ENCODE results near the gene HDAC10.
A peak's percentile ranks its signal among the peaks of the same experiment; 100 is the strongest.

HDAC10 gene

GRCh38 chr22:50250555-50251476 is at the start of gene HDAC10:
Gene HDAC10, minus strand, starts transcription at chr22:50251265. Its CDS starts 233 bp downstream, at chr22:50251032.
- peak; percentile 71 for DNase-seq (ENCODE audit: low read depth)

- no peak for DNase-seq (ENCODE audit: low read depth)
These were observed 49.7 kb upstream of the HDAC10 start for GRCh38 chr22:50300620-50301257.

GRCh38 chr22:50299785-50300619 is 48.9 kb upstream of the HDAC10 start:
- no peak for DNase-seq (ENCODE audit: low read depth)

- DNase-seq (ENCODE audit: low read depth): no peak
These were observed 48.1 kb upstream of the HDAC10 start for GRCh38 chr22:50298937-50299784.

- no peak for DNase-seq (ENCODE audit: low read depth)
These were observed 47.2 kb upstream of the HDAC10 start for GRCh38 chr22:50298266-50298637.

GRCh38 chr22:50297510-50298265 is 46.6 kb upstream of the HDAC10 start:
- no peak for DNase-seq (ENCODE audit: low read depth)

- no peak for DNase-seq (ENCODE audit: low read depth)
These were observed 45.8 kb upstream of the HDAC10 start for GRCh38 chr22:50296658-50297490.

GRCh38 chr22:50294319-50294656 is 43.2 kb upstream of the HDAC10 start:
- DNase-seq (ENCODE audit: low read depth): no peak

- DNase-seq (ENCODE audit: low read depth): no peak
These were observed 42.6 kb upstream of the HDAC10 start for GRCh38 chr22:50293441-50294318.

- DNase-seq (ENCODE audit: low read depth): no peak
These were observed 41.8 kb upstream of the HDAC10 start for GRCh38 chr22:50292643-50293440.

GRCh38 chr22:50289942-50290630 is 39.0 kb upstream of the HDAC10 start:
- no peak for DNase-seq (ENCODE audit: low read depth)

GRCh38 chr22:50289151-50289941 is 38.3 kb upstream of the HDAC10 start:
- no peak for DNase-seq (ENCODE audit: low read depth)

GRCh38 chr22:50287731-50288130 is 36.7 kb upstream of the HDAC10 start:
- DNase-seq (ENCODE audit: low read depth): no peak

- DNase-seq (ENCODE audit: low read depth): no peak
These were observed 35.7 kb upstream of the HDAC10 start for GRCh38 chr22:50286701-50287318.

GRCh38 chr22:50286275-50286674 is 35.2 kb upstream of the HDAC10 start:
- DNase-seq (ENCODE audit: low read depth): no peak

- no peak for DNase-seq (ENCODE audit: low read depth)
These were observed 34.6 kb upstream of the HDAC10 start for GRCh38 chr22:50285568-50286229.
